Panc1 (cell line): ENCODE data around the gene MIOX. TPM values are rescaled to one million over a fixed set of nuclear protein-coding genes. Genes with fewer than 3 reads are reported as not detected.

Experiments
- ATAC-seq: fragments of 200-7000 bp; cut with Tn5 transposase; 2 replicates; pipeline ENCODE4 v1.9.1; 2020; ENCODE audit warnings: mild to moderate bottlenecking, moderate library complexity
- BruUV-seq: library from RNA; stranded (reverse); fragments of 400-500 nt; replicated peaks from 2 replicates; lab custom pipeline; 2021; lab: Mats Ljungman, UMichigan
- CTCF ChIA-PET: fragments of 300-600 bp; sonication (Branson Sonifier 250); formaldehyde crosslinking; loops from one replicate; lab custom pipeline; 2022; ENCODE audit warnings: antibody characterized with exemption; lab: Charles Lee
- POLR2A ChIA-PET: fragments of 300-600 bp; sonication (Branson Sonifier 250); formaldehyde crosslinking; loops from one replicate; lab custom pipeline; 2022; ENCODE audit warnings: antibody characterized with exemption; lab: Charles Lee
- DNase-seq: peaks from one replicate; pipeline ENCODE4 v3.0.0-alpha.2; 2010; ENCODE audit warnings: low read depth, low spot score
- H3K27ac ChIP-seq: 2 replicates; pipeline ENCODE4 v1.5.1; 2011; ENCODE audit warnings: mild to moderate bottlenecking, low read length, inconsistent platforms
- H3K27me3 ChIP-seq: fragments of 200-500 bp; sonication (Bioruptor generic); 2 replicates; pipeline ENCODE4 v1.6.0; 2014; ENCODE audit warnings: low read length, inconsistent platforms; ENCODE audit not compliant: control insufficient read depth, insufficient read depth
- H3K36me3 ChIP-seq: fragments of 200-500 bp; sonication (Bioruptor generic); 2 replicates; pipeline ENCODE4 v1.5.1; 2014; ENCODE audit warnings: inconsistent platforms, mild to moderate bottlenecking, low read length, moderate library complexity; ENCODE audit not compliant: control insufficient read depth, insufficient read depth
- H3K4me1 ChIP-seq: 2 replicates; pipeline ENCODE4 v1.5.1; 2011; ENCODE audit warnings: inconsistent platforms, mild to moderate bottlenecking, low read length, moderate library complexity; ENCODE audit not compliant: control insufficient read depth, insufficient read depth
- H3K4me3 ChIP-seq, 2 experiments: 2 replicates each; pipeline ENCODE4 v1.5.1; 2011 to 2012; ENCODE audit warnings: low read depth in 2 of 2, low read length in 2 of 2, mild to moderate bottlenecking in 2 of 2, inconsistent platforms in 1 of 2, moderate library complexity in 1 of 2
- H3K9me3 ChIP-seq: fragments of 200-500 bp; sonication (Bioruptor generic); 2 replicates; pipeline ENCODE4 v1.5.1; 2014; ENCODE audit warnings: low read depth, mild to moderate bottlenecking, inconsistent platforms, low read length, moderate library complexity; ENCODE audit not compliant: control insufficient read depth, insufficient read depth
- CTCF ChIP-seq: fragments of 450-650 bp; IDR thresholded peaks from 2 replicates; pipeline ENCODE4 v1.5.1; 2017; ENCODE audit warnings: mild to moderate bottlenecking
- POLR2AphosphoS5 ChIP-seq: IDR thresholded peaks from 2 replicates; pipeline ENCODE4 v1.6.1; 2012; ENCODE audit warnings: mild to moderate bottlenecking, low read depth, low read length, moderate library complexity
- REST ChIP-seq, 2 experiments: IDR thresholded peaks; 2 replicates each; pipeline ENCODE4 v1.6.1; 2011 to 2012; ENCODE audit warnings: low read depth in 2 of 2, control low read depth in 1 of 2, low read length in 1 of 2, mild to moderate bottlenecking in 1 of 2, moderate library complexity in 1 of 2; ENCODE audit not compliant: insufficient read depth in 1 of 2
- SIN3A ChIP-seq: IDR thresholded peaks from 2 replicates; pipeline ENCODE4 v1.6.1; 2012; ENCODE audit warnings: low read depth, mild to moderate bottlenecking, low read length, moderate library complexity, borderline replicate concordance; ENCODE audit not compliant: insufficient read depth
- TCF7L2 ChIP-seq: IDR thresholded peaks from 2 replicates; pipeline ENCODE4 v1.6.1; 2011; ENCODE audit warnings: mild to moderate bottlenecking, low read depth, low read length, inconsistent platforms
- in situ Hi-C: cut with HindIII; loops from 2 replicates; pipeline ENCODE4 v1.10.0; 2016; ENCODE audit warnings: low sequenced_read_pairs, low pct_unique_long_range_greater_than_20kb
- intact Hi-C: fragments of 100-400 bp; cut with micrococcal nuclease; formaldehyde crosslinking; loops from one replicate; pipeline ENCODE4 v1.10.0; 2022; ENCODE audit not compliant: unreplicated experiment
- total RNA-seq: library from RNA; stranded (reverse); gene quantifications from one replicate; pipeline ENCODE4 v1.2.1, GENCODE V29; 2021; ENCODE audit not compliant: unreplicated experiment

The MIOX gene
- total RNA-seq, 1 experiment from 2014 or later, result 0.23 TPM

GRCh38 chr22:50503475-50504145 is 17.0 kb downstream of the MIOX start:
- no peaks in the 10 kb centered on the region for H3K27me3 ChIP-seq
- ChIA-PET CTCF (interaction anchor here (0.6 kb wide), 2 partner anchors 65 to 82 kb away, joined by 3 to 4 read pairs; no protein-coding TSS in a partner anchor), POLR2A (no interaction called here)
- ATAC-seq (no peak), DNase-seq (no peak)
- intact Hi-C loops, result no loop called here
- BruUV-seq, result no TSS peak
- H3K4me1 ChIP-seq, result 0 out of 2 replicates have a peak, but pooled peaks cover under 1% of the 10 kb centered on the region
- H3K36me3 ChIP-seq, result peaks cover 4% of the 10 kb centered on the region
- no peak overlapping the region for H3K4me3 ChIP-seq
- H3K27ac ChIP-seq, result no peak overlapping the region
- no peaks in the 10 kb centered on the region for H3K9me3 ChIP-seq
- in situ Hi-C loops, result no loop called here
- TF ChIP-seq SIN3A (no peak), REST (IDR thresholded peaks at IDR 0.05; ENCODE audit: insufficient read depth in 1 of 2, low read depth in 2 of 2, low read length in 1 of 2) (no peak), POLR2AphosphoS5 (no peak), TCF7L2 (no peak), CTCF (no peak; the same call in 1 of the 2 replicates)

- in situ Hi-C loops, result no loop called here
- intact Hi-C loops, result no loop called here
- ATAC-seq (no peak), DNase-seq (no peak)
- H3K4me3 ChIP-seq, result no peak overlapping the region
- CTCF ChIA-PET, result no interaction called here
- no peaks in the 10 kb centered on the region for H3K9me3 ChIP-seq
- H3K27ac ChIP-seq, result no peak overlapping the region
- no peaks in the 10 kb centered on the region for H3K27me3 ChIP-seq
- H3K36me3 ChIP-seq, result peaks cover 4% of the 10 kb centered on the region
- H3K4me1 ChIP-seq, result peaks cover 5% of the 10 kb centered on the region
- TF ChIP-seq CTCF, result no peak
- no peak for TF ChIP-seq REST (IDR thresholded peaks at IDR 0.05; ENCODE audit: insufficient read depth in 1 of 2, low read depth in 2 of 2, low read length in 1 of 2)
- no peak for TF ChIP-seq SIN3A
- TF ChIP-seq POLR2AphosphoS5, result no peak
- POLR2A ChIA-PET, result no interaction called here
- no TSS peak for BruUV-seq
Observed at GRCh38 chr22:50504369-50505211, 17.9 kb downstream of the MIOX start.
